Ectodermal cell (in vitro differentiated cells): ENCODE measurements around the gene TBC1D3B.
A peak's percentile ranks its signal among the peaks of the same experiment; 100 is the strongest.
"Not testable (repeated sequence)": the region's sequence is repeated elsewhere in the genome, so short reads cannot be mapped to it uniquely, and the experiment has no call there.

Experiments used
- H3K27ac ChIP-seq: 2 replicates; pipeline ENCODE4 v1.7.0; 2013; ENCODE audit warnings: mild to moderate bottlenecking, low read depth, low read length; ENCODE audit not compliant: insufficient read depth, poor library complexity, severe bottlenecking
- H3K27me3 ChIP-seq: 2 replicates; pipeline ENCODE4 v1.7.0; 2013; ENCODE audit warnings: mild to moderate bottlenecking, low read length; ENCODE audit not compliant: insufficient read depth, control insufficient read depth, poor library complexity, severe bottlenecking
- H3K36me3 ChIP-seq: one replicate; pipeline ENCODE4 v1.7.0; 2013; ENCODE audit warnings: low read length; ENCODE audit not compliant: control insufficient read depth, insufficient read depth
- H3K4me1 ChIP-seq: one replicate; pipeline ENCODE4 v1.7.0; 2013; ENCODE audit warnings: low read length; ENCODE audit not compliant: control insufficient read depth, insufficient read depth
- H3K4me3 ChIP-seq: 2 replicates; pipeline ENCODE4 v1.7.0; 2013; ENCODE audit warnings: low read depth, low read length, control low read depth; ENCODE audit not compliant: insufficient read depth
- H3K9me3 ChIP-seq: 2 replicates; pipeline ENCODE4 v1.7.0; 2013; ENCODE audit warnings: mild to moderate bottlenecking, low read length, moderate library complexity; ENCODE audit not compliant: control insufficient read depth
- WGBS, 2 experiments: methylation state at CpG; one replicate each; pipeline ENCODE4 v1.1.7; 2013; ENCODE audit warnings: missing lambda C conversion rate in 2 of 2; 5-methylcytosine and 5-hydroxymethylcytosine counted together

TBC1D3B gene

DNA sequence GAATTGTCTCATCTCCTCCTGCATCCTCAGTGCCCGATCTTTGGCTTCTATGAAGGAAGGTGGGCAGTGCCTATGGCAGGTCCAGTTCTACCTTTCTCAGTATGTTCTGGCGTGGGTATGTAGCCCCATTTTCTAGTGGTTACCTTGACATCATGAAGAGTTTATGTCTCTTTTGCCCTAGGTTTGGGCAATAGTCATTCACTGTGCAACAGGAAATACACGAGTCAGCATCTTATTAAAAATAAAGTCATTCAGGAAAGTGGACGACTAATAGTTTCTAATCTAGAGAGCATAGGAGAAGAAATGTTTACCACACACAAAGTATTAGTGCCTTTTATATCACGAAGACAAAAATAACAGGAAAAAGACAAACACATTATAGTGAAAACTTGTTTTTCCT lies 13.6 kb upstream of the TBC1D3B start:
- not testable (repeated sequence) for H3K27ac ChIP-seq
- 88 to 93% methylated on average over 5 of the region's 5 CpGs for WGBS, 2 experiments

DNA sequence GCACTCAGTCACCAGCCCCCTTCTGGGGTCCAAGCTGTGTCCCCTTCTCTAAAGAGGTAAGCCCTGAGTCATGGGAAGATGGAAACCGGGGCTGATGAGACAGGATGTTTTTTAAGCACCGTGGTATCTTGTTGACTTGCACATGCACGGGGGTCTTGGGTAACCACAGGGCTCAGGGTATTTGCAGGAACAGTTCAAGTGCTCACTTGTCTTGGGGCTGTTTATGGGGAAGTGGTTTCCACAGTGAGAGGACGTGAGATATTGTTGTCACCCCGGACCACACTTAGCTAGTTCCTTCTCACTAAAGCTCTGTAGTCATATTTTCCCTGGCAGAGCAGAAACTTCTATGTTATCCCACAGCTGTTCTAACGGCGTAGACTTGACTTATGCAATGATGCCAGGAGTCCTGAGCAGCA lies 12.5 kb upstream of the TBC1D3B start:
- WGBS, 2 experiments = 88 to 89% methylated on average over 5 of the region's 7 CpGs
- H3K36me3 ChIP-seq = no peaks in the 10 kb centered on the region
- H3K4me1 ChIP-seq = peaks cover 5% of the 10 kb centered on the region
- H3K27ac ChIP-seq = no peak overlapping the region
- peaks cover 2% of the 10 kb centered on the region for H3K27me3 ChIP-seq
- H3K9me3 ChIP-seq = no peaks in the 10 kb centered on the region
- H3K4me3 ChIP-seq = no peak overlapping the region

More for the DNA sequence above, 13.6 kb upstream of the TBC1D3B start:
- H3K9me3 ChIP-seq, H3K4me1 ChIP-seq, H3K36me3 ChIP-seq, H3K4me3 ChIP-seq, H3K27me3 ChIP-seq: not testable (repeated sequence)

DNA sequence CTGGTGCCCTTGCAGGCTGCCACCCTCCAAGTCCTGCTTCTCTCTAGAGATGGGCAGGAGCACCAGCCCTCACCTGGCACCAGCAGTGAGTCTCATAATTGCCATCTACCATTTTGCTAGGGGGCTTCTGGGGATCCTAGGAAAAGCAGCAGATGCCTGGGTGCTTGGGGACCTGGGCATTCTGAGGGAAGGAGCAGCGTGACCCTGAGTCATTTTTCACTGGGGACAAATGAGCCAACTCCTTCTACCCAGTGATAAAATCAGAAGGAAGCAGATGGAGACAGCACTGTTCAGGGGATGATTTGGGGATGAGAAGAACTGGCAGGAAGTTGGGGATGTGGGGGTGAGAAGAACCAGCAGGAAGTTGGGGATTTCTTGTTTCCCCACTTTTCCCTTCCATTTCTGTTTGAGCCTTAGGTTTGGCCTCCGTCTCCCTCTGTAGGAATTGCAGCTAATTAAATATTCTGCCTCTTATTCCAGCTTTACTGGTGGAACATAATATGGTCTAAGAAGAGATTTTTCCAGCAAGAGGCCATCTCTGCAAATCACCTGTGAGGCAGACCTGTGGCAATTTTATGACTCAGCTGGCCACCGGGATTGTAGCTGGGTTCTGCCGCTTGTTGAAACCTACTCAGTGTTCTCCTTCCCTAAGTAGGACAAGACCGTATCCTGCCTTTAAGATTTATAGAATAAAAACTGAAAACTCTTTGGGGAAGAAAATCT lies 11.7 kb upstream of the TBC1D3B start:
- H3K9me3 ChIP-seq, H3K36me3 ChIP-seq, H3K4me3 ChIP-seq, H3K27ac ChIP-seq, H3K4me1 ChIP-seq, H3K27me3 ChIP-seq: not testable (repeated sequence)
- WGBS, 2 experiments = 70 to 97% methylated on average over 3 to 5 of the region's 5 CpGs

DNA sequence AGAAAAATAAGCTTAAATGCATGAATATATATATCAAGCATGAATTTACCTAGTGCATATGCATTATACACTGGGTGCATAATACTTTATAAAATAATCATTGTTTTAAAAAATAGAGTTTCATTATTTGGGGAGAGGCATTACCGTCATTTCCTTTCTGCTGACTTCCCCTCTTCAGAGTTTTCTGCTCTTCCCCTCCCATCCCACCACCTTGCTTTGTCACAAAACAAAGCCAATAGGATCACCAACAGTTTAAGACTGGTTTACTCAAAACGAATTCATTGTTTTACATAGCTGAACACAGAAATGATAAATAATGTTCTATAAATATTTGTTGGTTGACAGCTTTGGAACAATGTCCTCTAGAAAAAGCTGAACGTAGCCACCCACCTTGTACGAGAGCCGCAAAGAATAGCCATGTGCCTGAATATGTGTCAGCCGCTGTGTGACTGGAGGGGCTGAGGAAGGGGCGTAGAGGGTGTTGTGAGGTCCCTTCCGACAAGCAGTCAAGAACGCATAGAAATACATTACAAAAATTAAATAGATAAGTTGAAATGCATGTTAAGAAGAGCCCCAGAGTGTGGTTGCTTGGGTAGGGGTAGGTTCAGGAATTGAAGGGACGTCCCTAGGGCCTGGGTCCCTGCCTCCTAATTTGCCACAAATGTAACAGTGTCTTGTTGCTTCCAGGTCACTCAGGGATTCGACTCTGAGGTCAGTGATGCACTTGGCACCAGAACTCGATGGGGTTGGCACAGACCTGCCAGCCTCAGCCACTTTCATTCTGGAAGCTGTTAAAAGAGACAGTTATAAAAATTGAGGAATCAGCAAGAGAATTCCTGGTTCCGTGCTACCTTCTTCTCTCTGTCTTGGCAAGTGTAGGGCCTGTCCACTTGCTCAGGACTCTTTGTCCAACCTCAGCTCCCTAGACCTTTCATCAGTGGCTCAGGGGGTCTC lies 10.7 kb upstream of the TBC1D3B start:
- 95 to 97% methylated on average over 11 of the region's 13 CpGs for WGBS, 2 experiments
- H3K36me3 ChIP-seq = not testable (repeated sequence)
- peaks cover 20% of the 10 kb centered on the region for H3K27me3 ChIP-seq

DNA sequence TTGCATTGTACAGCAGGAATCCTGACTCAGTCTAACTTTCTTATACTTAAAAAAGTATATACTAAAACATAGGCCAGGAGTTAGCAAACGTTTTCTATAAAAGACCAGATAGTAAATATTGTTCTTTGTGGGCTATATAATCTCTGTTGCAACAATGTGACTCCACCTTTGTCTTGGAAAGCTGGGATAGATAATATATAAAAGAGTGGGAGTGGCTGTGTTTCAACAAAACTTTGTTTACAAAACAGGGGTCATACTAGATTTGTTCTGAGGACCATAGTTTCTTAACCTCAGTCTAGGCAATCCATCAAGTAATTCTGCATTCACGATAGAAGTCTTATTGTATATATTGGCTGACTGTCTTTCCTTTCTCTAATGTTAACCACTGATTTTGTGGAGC lies 9.0 kb upstream of the TBC1D3B start:
- no peaks in the 10 kb centered on the region for H3K9me3 ChIP-seq
- H3K4me3 ChIP-seq = no peak overlapping the region
- no peak overlapping the region for H3K27ac ChIP-seq
- WGBS, 2 experiments = 71 to 82% methylated on average over 1 to 2 of the region's 2 CpGs
- H3K4me1 ChIP-seq = no peaks in the 10 kb centered on the region
- no peaks in the 10 kb centered on the region for H3K36me3 ChIP-seq
- H3K27me3 ChIP-seq = peaks cover 29% of the 10 kb centered on the region

More for the DNA sequence above, 10.7 kb upstream of the TBC1D3B start:
- not testable (repeated sequence) for H3K4me3 ChIP-seq, H3K9me3 ChIP-seq, H3K4me1 ChIP-seq, H3K27ac ChIP-seq

GRCh38 chr17:36184023-36184765 lies 7.8 kb upstream of the TBC1D3B start:
- no peak overlapping the region for H3K27ac ChIP-seq
- H3K27me3 ChIP-seq = peaks cover 29% of the 10 kb centered on the region
- WGBS, 2 experiments = 91% methylated on average over 11 to 12 of the region's 12 CpGs
- H3K4me3 ChIP-seq = no peak overlapping the region
- H3K4me1 ChIP-seq = no peaks in the 10 kb centered on the region
- no peaks in the 10 kb centered on the region for H3K9me3 ChIP-seq
- no peaks in the 10 kb centered on the region for H3K36me3 ChIP-seq

GRCh38 chr17:36183001-36183971 lies 6.8 kb upstream of the TBC1D3B start:
- Histone ChIP-seq H3K36me3 (no peaks in the 10 kb centered on the region), H3K4me3 (peak overlapping the region; percentile 59), H3K4me1 (no peaks in the 10 kb centered on the region), H3K27ac (no peak overlapping the region), H3K9me3 (no peaks in the 10 kb centered on the region), H3K27me3 (peaks cover 29% of the 10 kb centered on the region)
- WGBS, 2 experiments = 4 to 5% methylated on average over 75 to 76 of the region's 76 CpGs

DNA sequence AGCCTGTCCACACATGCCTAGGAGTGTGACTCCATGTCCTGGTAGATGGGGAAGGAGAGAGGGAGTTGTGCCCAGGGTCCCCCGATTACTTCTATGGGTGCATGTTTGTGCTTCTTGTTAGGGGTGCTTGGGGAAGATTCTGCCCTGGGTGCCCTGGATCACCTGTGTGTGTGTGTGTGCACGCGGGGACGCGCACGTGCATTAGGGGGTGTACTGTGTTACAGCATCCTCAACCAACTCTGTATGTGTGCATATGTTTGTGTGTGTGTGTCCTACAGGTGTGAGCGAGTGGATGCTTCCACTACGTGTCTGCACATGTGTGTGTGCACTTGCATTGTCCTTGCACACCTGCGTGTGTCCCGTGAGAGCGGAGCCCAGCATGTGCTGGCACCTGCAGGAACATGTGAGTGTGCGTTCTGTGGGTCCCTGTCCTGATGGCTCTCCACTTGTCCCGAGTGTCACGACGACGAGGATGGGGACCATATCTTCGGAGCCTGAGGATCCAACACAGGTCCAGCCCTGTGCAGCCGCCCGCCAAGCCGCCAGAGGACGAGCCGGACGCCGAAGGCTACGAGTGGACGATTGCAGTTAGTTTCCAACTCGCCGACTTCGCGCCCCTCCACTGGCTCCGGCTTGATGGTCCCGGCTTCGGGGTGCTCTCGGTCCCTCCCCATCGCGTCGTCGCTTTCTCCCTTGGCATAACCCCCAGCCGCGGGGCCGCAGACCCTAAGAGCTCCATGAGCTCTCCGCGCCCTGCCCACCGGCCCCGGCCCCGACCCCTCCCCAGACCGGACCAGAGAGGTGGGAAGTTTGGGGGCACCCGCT lies 6.0 kb upstream of the TBC1D3B start:
- no peaks in the 10 kb centered on the region for H3K9me3 ChIP-seq
- H3K4me3 ChIP-seq = peak overlapping the region; percentile 59
- WGBS, 2 experiments = 37 to 40% methylated on average over 48 of the region's 48 CpGs
- no peaks in the 10 kb centered on the region for H3K36me3 ChIP-seq
- H3K4me1 ChIP-seq = no peaks in the 10 kb centered on the region
- H3K27ac ChIP-seq = no peak overlapping the region
- H3K27me3 ChIP-seq = peaks cover 29% of the 10 kb centered on the region
